ENCODE results near the gene VTN.

Gene VTN

DNA sequence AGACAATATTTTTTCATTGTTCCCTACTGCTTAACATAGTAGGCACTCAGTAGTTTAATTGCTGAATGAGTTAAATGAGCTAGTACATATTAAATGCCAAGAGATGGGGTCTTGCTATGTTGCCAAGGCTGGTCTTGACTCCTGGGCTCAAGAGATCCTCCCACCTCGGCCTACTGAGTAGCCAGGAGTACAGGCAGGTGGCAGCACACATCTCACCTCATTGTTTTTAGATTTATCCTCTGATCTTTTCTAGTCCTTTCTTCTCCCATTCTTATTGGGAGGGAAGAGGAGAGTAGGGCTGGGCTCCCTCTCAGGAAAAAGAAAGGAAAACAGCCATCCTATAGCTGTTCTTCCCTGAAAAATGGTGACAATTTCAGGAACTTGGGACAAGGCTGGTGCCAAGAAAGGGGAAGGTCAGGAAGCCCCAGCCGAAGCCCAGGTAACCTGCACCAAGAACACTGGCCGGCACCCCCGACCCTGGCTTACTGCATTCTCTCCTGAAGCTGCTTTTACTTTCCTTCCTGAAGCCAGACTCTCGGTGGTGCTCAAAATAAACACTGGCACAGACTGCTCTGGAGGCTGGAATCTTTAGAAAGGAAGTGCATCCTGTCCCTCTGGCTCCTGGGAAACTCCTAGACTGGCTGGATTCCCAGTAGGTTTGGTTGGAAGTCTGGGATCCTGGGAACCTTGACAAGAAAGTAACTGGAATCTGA, 31.9 kb downstream of the VTN start:
- Histone ChIP-seq H3K36me3 (ENCODE audit: low read depth) (peaks cover 53% of the 10 kb centered on the region), H3K4me3 (ENCODE audit: severe bottlenecking) (no peak overlapping the region), H3K27ac (ENCODE audit: poor library complexity, severe bottlenecking) (peak overlapping the region; percentile 89), H3K4me1 (ENCODE audit: insufficient read depth, poor library complexity, severe bottlenecking) (peaks cover 20% of the 10 kb centered on the region), H3K9me3 (ENCODE audit: severe bottlenecking) (no peaks in the 10 kb centered on the region), H3K27me3 (ENCODE audit: insufficient read depth, poor library complexity, severe bottlenecking) (no peaks in the 10 kb centered on the region)
- TF ChIP-seq, protein P1, sequence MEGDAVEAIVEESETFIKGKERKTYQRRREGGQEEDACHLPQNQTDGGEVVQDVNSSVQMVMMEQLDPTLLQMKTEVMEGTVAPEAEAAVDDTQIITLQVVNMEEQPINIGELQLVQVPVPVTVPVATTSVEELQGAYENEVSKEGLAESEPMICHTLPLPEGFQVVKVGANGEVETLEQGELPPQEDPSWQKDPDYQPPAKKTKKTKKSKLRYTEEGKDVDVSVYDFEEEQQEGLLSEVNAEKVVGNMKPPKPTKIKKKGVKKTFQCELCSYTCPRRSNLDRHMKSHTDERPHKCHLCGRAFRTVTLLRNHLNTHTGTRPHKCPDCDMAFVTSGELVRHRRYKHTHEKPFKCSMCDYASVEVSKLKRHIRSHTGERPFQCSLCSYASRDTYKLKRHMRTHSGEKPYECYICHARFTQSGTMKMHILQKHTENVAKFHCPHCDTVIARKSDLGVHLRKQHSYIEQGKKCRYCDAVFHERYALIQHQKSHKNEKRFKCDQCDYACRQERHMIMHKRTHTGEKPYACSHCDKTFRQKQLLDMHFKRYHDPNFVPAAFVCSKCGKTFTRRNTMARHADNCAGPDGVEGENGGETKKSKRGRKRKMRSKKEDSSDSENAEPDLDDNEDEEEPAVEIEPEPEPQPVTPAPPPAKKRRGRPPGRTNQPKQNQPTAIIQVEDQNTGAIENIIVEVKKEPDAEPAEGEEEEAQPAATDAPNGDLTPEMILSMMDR (IDR thresholded peaks at IDR 0.05; ENCODE audit: poor library complexity, severe bottlenecking) = no peak
- ATAC-seq (ENCODE audit: low read depth) (no peak), DNase-seq (ENCODE audit: low spot score) (no peak)

DNA sequence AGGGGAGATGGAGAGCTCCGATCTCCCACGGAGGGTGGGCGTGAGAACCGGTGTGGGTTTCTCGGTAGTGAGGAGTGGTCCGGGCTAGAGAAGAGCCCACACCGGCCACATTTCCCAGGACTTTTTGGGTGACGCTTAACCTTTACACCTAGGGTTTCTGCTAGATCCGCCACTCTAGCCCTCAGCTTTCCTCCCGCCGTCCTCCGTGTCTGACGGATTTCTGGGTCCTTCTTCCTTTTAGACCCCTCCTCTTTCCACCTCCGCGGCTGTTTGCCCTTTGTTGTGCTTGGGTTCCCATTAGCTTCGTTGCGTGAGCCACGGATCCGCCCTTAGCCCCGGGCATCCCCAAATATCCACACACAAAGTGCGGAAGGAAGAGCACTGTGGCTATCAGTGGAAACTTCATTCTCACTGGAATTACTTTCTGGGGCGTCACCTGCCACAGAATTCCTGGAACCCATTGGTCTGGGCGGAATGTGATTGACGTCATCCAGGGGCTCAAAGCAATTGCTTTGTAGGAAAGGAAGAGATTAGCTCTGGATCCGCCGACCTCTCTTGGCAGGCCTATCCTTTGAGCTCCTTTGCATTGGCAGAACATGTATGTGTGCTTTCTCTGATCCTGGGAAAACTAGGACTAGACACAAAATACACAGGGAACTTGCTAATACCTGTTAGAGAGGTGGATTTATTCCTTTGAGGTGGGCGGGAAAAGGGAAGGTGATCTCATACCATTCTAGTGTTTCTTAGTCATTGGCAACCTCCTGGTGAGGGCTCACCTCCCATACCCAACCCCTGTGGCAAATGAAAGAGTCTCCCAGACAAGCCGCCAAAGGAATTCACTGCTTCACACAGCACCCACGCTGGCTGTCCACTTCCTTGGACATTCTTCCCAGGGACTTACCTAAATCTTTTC, 33.9 kb downstream of the VTN start:
- peak; percentile 86 for DNase-seq (ENCODE audit: low spot score)
- H3K4me1 ChIP-seq (ENCODE audit: insufficient read depth, poor library complexity, severe bottlenecking) = peaks cover 20% of the 10 kb centered on the region
- H3K4me3 ChIP-seq (ENCODE audit: severe bottlenecking) = peak overlapping the region; percentile 74
- H3K27me3 ChIP-seq (ENCODE audit: insufficient read depth, poor library complexity, severe bottlenecking) = no peaks in the 10 kb centered on the region
- TF ChIP-seq, protein P1 (IDR thresholded peaks at IDR 0.05; ENCODE audit: poor library complexity, severe bottlenecking) = no peak
- peaks cover 33% of the 10 kb centered on the region for H3K36me3 ChIP-seq (ENCODE audit: low read depth)
- no peaks in the 10 kb centered on the region for H3K9me3 ChIP-seq (ENCODE audit: severe bottlenecking)
- peak overlapping the region; percentile 89 for H3K27ac ChIP-seq (ENCODE audit: poor library complexity, severe bottlenecking)
- ATAC-seq (ENCODE audit: low read depth) = peak; percentile 47

DNA sequence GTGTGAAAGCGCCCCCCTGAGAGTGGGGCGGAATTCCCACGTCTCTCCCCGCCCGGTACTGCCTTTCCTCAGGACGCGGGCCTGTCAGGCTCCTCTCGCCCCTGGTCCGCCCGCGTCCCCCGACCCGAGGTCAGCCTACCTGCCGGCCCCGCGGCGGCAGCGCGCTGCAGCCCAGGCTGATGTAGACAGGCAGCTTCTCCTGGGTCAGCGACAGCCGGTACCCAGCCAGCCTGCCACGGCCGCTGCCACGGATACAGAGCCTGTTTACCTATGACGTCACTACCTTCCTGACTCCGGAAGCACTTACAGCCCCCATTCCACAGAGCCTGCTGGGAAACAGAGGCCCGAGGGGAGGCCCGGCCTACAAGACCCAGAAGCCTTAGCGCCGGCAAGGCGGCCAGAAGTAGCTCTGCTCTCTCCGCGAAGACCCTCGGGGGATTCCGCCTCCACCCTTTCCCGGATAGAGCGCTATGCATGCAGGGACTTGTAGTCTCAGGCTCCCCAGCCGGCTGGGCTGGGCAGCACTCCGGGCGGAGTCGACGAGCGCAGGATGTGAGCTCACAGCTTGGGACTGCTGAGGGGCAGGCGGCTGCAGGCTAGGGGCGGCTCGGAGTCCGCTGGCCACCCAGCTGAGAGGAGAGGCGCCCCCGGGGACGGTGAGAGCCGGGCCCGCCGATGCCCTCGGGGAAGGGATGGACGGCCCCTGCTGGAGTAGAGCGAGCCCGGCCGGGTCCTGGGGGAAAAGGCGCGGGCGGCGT, 34.7 kb downstream of the VTN start, which contains the start of the genes IFT20 and TNFAIP1:
IFT20 (minus strand) TSS at position 272 of the 758 bp plus-strand sequence. CDS start 3,487 bp downstream, outside the sequence.
TNFAIP1 (plus strand) TSS at position 561 of the 758 bp plus-strand sequence. CDS start 3,761 bp downstream, outside the sequence.
- DNase-seq (ENCODE audit: low spot score) = peak; percentile 100
- ATAC-seq (ENCODE audit: low read depth) = peak; percentile 88
- H3K4me3 ChIP-seq (ENCODE audit: severe bottlenecking) = peak within 1 kb of the TSS; percentile 74
- no peaks in the 10 kb centered on the region for H3K27me3 ChIP-seq (ENCODE audit: insufficient read depth, poor library complexity, severe bottlenecking)
- H3K4me1 ChIP-seq (ENCODE audit: insufficient read depth, poor library complexity, severe bottlenecking) = peaks cover 20% of the 10 kb centered on the region
- peaks cover 30% of the 10 kb centered on the region for H3K36me3 ChIP-seq (ENCODE audit: low read depth)
- H3K27ac ChIP-seq (ENCODE audit: poor library complexity, severe bottlenecking) = peak within 1 kb of the TSS; percentile 89
- TF ChIP-seq, protein P1 (IDR thresholded peaks at IDR 0.05; ENCODE audit: poor library complexity, severe bottlenecking) = peak; percentile 11
- H3K9me3 ChIP-seq (ENCODE audit: severe bottlenecking) = no peaks in the 10 kb centered on the region

DNA sequence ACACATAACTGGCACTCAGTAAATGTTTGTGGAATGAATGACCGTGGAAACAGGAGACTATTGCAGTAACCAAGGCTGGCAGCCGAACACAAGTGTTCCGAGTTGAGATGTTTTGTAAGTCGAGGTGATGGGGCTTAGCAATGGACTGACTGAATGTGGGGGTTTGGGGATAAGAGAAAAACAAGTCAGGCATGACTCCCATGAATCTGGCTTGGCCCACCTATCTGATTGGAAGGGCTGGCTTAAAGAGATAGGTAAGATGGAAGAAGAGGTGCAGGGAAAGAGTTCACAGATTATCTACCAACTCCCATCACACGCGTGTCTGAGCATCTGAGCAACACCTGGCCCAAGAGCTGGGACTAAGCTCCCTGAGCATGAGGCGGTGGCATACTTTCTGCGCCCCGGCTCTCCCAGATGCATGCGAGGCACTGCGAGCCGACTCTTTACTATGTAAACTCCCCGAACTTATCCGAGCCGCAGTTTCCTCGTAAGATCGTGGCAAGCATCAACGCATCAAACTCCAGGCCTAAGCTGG, 35.4 kb downstream of the VTN start:
- TF ChIP-seq, protein P1 (IDR thresholded peaks at IDR 0.05; ENCODE audit: poor library complexity, severe bottlenecking) = no peak
- Histone ChIP-seq H3K27ac (ENCODE audit: poor library complexity, severe bottlenecking) (peak overlapping the region; percentile 89), H3K4me1 (ENCODE audit: insufficient read depth, poor library complexity, severe bottlenecking) (peaks cover 20% of the 10 kb centered on the region), H3K4me3 (ENCODE audit: severe bottlenecking) (peak overlapping the region; percentile 74), H3K9me3 (ENCODE audit: severe bottlenecking) (no peaks in the 10 kb centered on the region), H3K27me3 (ENCODE audit: insufficient read depth, poor library complexity, severe bottlenecking) (no peaks in the 10 kb centered on the region), H3K36me3 (ENCODE audit: low read depth) (peaks cover 25% of the 10 kb centered on the region)
- ATAC-seq (ENCODE audit: low read depth) = no peak
- no peak for DNase-seq (ENCODE audit: low spot score)
